SK-N-SH (cell line): ENCODE results near the gene SLC13A3. TPM values are rescaled to one million over a fixed set of nuclear protein-coding genes. Genes with fewer than 3 reads are reported as not detected.

Source experiments
- CTCF ChIA-PET: fragments of 300-600, 350-600 bp; formaldehyde crosslinking; extraction: SDS; loops from one replicate; lab custom pipeline; 2021; lab: Yijun Ruan, JAX
- POLR2A ChIA-PET: fragments of 350-600 bp; sonication (Branson Sonifier 250); formaldehyde crosslinking; extraction: SDS; loops from one replicate; lab custom pipeline; 2020; ENCODE audit warnings: antibody characterized with exemption, inconsistent platforms; lab: Yijun Ruan, JAX
- DNase-seq: peaks from one replicate; pipeline ENCODE4 v3.0.0; 2012
- H2AFZ ChIP-seq: fragments of 200-600 bp; sonication (generic); 2 replicates; pipeline ENCODE4 v1.8.1; 2016; ENCODE audit warnings: antibody characterized with exemption, mild to moderate bottlenecking, low read depth
- H3F3A ChIP-seq: fragments of 200-600 bp; sonication (generic); replicated peaks from 2 replicates; pipeline ENCODE3; 2016; ENCODE audit warnings: antibody characterized with exemption, mild to moderate bottlenecking; ENCODE audit not compliant: insufficient read depth
- H3K27ac ChIP-seq, 2 experiments: fragments of 200-500 bp in 1 of 2; fragments of 200-600 bp in 1 of 2; sonication (Bioruptor generic) in 1 of 2; sonication (generic), shearing (Covaris generic) in 1 of 2; 2 replicates each; pipeline versions ENCODE4 v1.5.1 to v1.6.1; 2014 to 2016; ENCODE audit warnings: low read depth in 2 of 2, inconsistent platforms in 1 of 2, low read length in 1 of 2, mild to moderate bottlenecking in 1 of 2, mixed read lengths in 1 of 2
- H3K27me3 ChIP-seq: fragments of 200-600 bp; sonication (generic), shearing (Covaris generic); 2 replicates; pipeline ENCODE4 v1.6.1; 2016; ENCODE audit warnings: mixed run types; ENCODE audit not compliant: insufficient read depth
- H3K36me3 ChIP-seq, 2 experiments: fragments of 200-500 bp in 1 of 2; fragments of 200-600 bp in 1 of 2; sonication (Bioruptor generic) in 1 of 2; sonication (generic) in 1 of 2; replicated peaks in 1 of 2; 2 replicates each; pipeline versions ENCODE3 to v1.5.1; 2014 to 2016; ENCODE audit warnings: low read length in 1 of 2, mild to moderate bottlenecking in 1 of 2; ENCODE audit not compliant: insufficient read depth in 2 of 2, control insufficient read depth in 1 of 2
- H3K4me1 ChIP-seq, 2 experiments: fragments of 200-500 bp in 1 of 2; fragments of 200-600 bp in 1 of 2; sonication (Bioruptor generic) in 1 of 2; sonication (generic), shearing (Covaris generic) in 1 of 2; 2 replicates each; pipeline versions ENCODE4 v1.5.1 to v1.6.1; 2014 to 2016; ENCODE audit warnings: low read depth in 1 of 2, low read length in 1 of 2, mixed run types in 1 of 2; ENCODE audit not compliant: insufficient read depth in 2 of 2, control insufficient read depth in 1 of 2
- H3K4me2 ChIP-seq: fragments of 200-600 bp; sonication (generic), shearing (Covaris generic); 2 replicates; pipeline ENCODE4 v1.6.1; 2017; ENCODE audit warnings: mixed run types
- H3K4me3 ChIP-seq, 2 experiments: fragments of 200-500 bp in 1 of 2; fragments of 200-600 bp in 1 of 2; sonication (Bioruptor generic) in 1 of 2; sonication (generic), shearing (Covaris generic) in 1 of 2; 2 replicates each; pipeline versions ENCODE4 v1.5.1 to v1.8.1; 2014 to 2016; ENCODE audit warnings: low read depth in 2 of 2, inconsistent platforms in 1 of 2, low read length in 1 of 2, mild to moderate bottlenecking in 1 of 2, mixed read lengths in 1 of 2, moderate library complexity in 1 of 2
- H3K79me2 ChIP-seq: fragments of 200-600 bp; sonication (generic); 2 replicates; pipeline ENCODE4 v1.8.1; 2017; ENCODE audit warnings: mild to moderate bottlenecking; ENCODE audit not compliant: insufficient read depth
- H3K9ac ChIP-seq: fragments of 200-600 bp; sonication (generic); 2 replicates; pipeline ENCODE4 v1.6.1; 2017; ENCODE audit warnings: mixed run types
- H3K9me2 ChIP-seq: fragments of 200-600 bp; sonication (generic); 2 replicates; pipeline ENCODE4 v1.6.1; 2017; ENCODE audit warnings: mixed run types
- H3K9me3 ChIP-seq: fragments of 200-600 bp; sonication (generic); 2 replicates; pipeline ENCODE4 v1.6.1; 2017; ENCODE audit warnings: mixed run types, mild to moderate bottlenecking, moderate library complexity
- H4K20me1 ChIP-seq: fragments of 200-600 bp; sonication (generic); 2 replicates; pipeline ENCODE4 v1.6.1; 2017; ENCODE audit warnings: mild to moderate bottlenecking, mixed run types; ENCODE audit not compliant: insufficient read depth
- CHD2 ChIP-seq: fragments of 150-350 bp; IDR thresholded peaks from 2 replicates; pipeline ENCODE4 v1.6.1; 2018; ENCODE audit warnings: low read length; ENCODE audit not compliant: partially characterized antibody
- ELF1 ChIP-seq: IDR thresholded peaks from 2 replicates; pipeline ENCODE4 v1.4.0; 2012
- EP300 ChIP-seq, 2 experiments: IDR thresholded peaks; 2 replicates each; pipeline versions ENCODE4 v1.4.0 to v1.6.1; 2012; ENCODE audit warnings: borderline replicate concordance in 1 of 2, low read depth in 1 of 2, low read length in 1 of 2
- FOXJ3 ChIP-seq: sonication (generic); formaldehyde crosslinking; IDR thresholded peaks from 2 replicates; pipeline ENCODE4 v1.5.1; 2020; ENCODE audit warnings: mild to moderate bottlenecking, missing genetic modification reagents
- FOXM1 ChIP-seq: IDR thresholded peaks from 2 replicates; pipeline ENCODE4 v1.4.0; 2012; ENCODE audit warnings: low read depth, mild to moderate bottlenecking
- JUND ChIP-seq: IDR thresholded peaks from 2 replicates; pipeline ENCODE4 v1.4.0; 2012
- MXI1 ChIP-seq: IDR thresholded peaks from 2 replicates; pipeline ENCODE4 v1.6.1; 2012; ENCODE audit warnings: mild to moderate bottlenecking, low read depth, low read length, improper control_type of control experiment
- NRF1 ChIP-seq: IDR thresholded peaks from 2 replicates; pipeline ENCODE4 v1.6.1; 2012; ENCODE audit warnings: low read depth, mild to moderate bottlenecking, low read length
- POLR2AphosphoS5 ChIP-seq: IDR thresholded peaks from 2 replicates; pipeline ENCODE4 v1.6.1; 2012; ENCODE audit warnings: low read depth, low read length
- RAD21 ChIP-seq: IDR thresholded peaks from 2 replicates; pipeline ENCODE4 v1.6.1; 2012; ENCODE audit warnings: mild to moderate bottlenecking, low read length
- RXRA ChIP-seq: IDR thresholded peaks from 2 replicates; pipeline ENCODE4 v1.4.0; 2012; ENCODE audit warnings: low read depth, mild to moderate bottlenecking, borderline replicate concordance
- TAF1 ChIP-seq: IDR thresholded peaks from 2 replicates; pipeline ENCODE4 v1.6.1; 2012; ENCODE audit warnings: low read depth, mild to moderate bottlenecking, low read length, moderate library complexity, borderline replicate concordance
- TCF12 ChIP-seq: IDR thresholded peaks from 2 replicates; pipeline ENCODE4 v1.4.0; 2012
- TEAD4 ChIP-seq: IDR thresholded peaks from 2 replicates; pipeline ENCODE4 v1.4.0; 2012; ENCODE audit warnings: mild to moderate bottlenecking, borderline replicate concordance; ENCODE audit not compliant: insufficient read depth
- WGBS: methylation state at CpG from one replicate; pipeline ENCODE4 v1.1.6; 2017; ENCODE audit warnings: low lambda C conversion rate; 5-methylcytosine and 5-hydroxymethylcytosine counted together
- polyA plus RNA-seq, 3 experiments: library from polyadenylated mRNA; depleted of rRNA; stranded (reverse); fragments of >200 nt; gene quantifications; 2 replicates each; pipeline ENCODE4 v1.2.3, GENCODE V29; 2012
- TF ChIP-seq, protein P1 (sequence below): IDR thresholded peaks from 2 replicates; pipeline ENCODE4; 2012
- TF ChIP-seq, protein P2 (sequence below): IDR thresholded peaks from 2 replicates; pipeline ENCODE4 v1.6.1; 2012; ENCODE audit warnings: mild to moderate bottlenecking, low read depth, low read length, moderate library complexity
- TF ChIP-seq, protein P3 (sequence below): fragments of 200-600 bp; sonication (generic); IDR thresholded peaks from 2 replicates; pipeline ENCODE4 v1.6.1; 2017; ENCODE audit warnings: antibody characterized with exemption, mild to moderate bottlenecking, moderate library complexity
- TF ChIP-seq, protein P4 (sequence below): fragments of 150-350 bp; IDR thresholded peaks from 2 replicates; pipeline ENCODE4 v1.6.1; 2016; ENCODE audit warnings: mild to moderate bottlenecking, low read depth, low read length

SLC13A3 gene
- polyA plus RNA-seq, 1 of the 3 experiments (the other 2 are of a cell fraction), result 0.10 TPM

DNA sequence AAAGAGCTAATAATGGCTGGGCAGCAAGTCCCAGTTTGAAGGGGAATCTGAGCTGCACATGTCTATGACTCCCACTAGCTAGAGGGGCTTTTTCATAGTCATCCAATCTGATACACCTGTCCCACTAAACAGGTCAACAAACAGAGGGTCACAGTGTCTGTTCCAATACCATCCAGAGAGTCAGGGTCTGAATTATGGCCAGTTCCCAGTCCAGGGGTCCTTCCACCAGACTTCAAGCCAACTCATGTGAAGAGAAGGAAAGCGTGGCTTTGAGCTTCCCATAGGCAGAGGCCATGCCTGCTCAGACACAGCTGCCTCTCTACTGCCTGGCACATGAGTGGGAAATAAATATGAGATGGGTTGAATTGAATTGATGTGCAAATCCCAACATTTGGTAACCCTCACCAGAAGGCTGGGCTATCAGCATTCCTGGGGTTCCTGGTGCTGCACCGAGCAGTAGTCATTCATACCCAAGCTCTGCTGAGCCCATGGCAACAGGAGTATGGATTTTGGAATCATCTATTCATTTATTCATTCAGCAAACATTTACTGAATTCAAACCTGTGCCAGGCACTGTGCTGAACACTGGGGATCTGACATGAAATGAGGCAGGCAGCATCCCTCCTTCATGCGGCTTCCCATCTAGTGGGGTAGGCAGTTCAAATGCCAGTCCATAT lies 20.7 kb upstream of the SLC13A3 start:
- H3K9me2 ChIP-seq, result no peaks in the 10 kb centered on the region
- H3K79me2 ChIP-seq, result no peaks in the 10 kb centered on the region
- H3F3A ChIP-seq, result no peaks in the 10 kb centered on the region
- no peaks in the 10 kb centered on the region for H3K4me1 ChIP-seq
- no peaks in the 10 kb centered on the region for H4K20me1 ChIP-seq
- no peak overlapping the region for H2AFZ ChIP-seq
- no peak overlapping the region for H3K27ac ChIP-seq
- no peak overlapping the region for H3K4me2 ChIP-seq
- POLR2A ChIA-PET, result no interaction called here
- TF ChIP-seq RAD21, result no peak
- no peaks in the 10 kb centered on the region for H3K36me3 ChIP-seq
- CTCF ChIA-PET, result interaction anchor here (0.9 to 1.0 kb wide), 2 partner anchors 9 to 11 kb away, joined by 4 read pairs; no protein-coding TSS in a partner anchor
- H3K9me3 ChIP-seq, result no peaks in the 10 kb centered on the region
- 67% methylated on average over 3 of the region's 3 CpGs for WGBS
- no peak overlapping the region for H3K4me3 ChIP-seq
- no peaks in the 10 kb centered on the region for H3K27me3 ChIP-seq
- no peak for DNase-seq
- no peak overlapping the region for H3K9ac ChIP-seq

DNA sequence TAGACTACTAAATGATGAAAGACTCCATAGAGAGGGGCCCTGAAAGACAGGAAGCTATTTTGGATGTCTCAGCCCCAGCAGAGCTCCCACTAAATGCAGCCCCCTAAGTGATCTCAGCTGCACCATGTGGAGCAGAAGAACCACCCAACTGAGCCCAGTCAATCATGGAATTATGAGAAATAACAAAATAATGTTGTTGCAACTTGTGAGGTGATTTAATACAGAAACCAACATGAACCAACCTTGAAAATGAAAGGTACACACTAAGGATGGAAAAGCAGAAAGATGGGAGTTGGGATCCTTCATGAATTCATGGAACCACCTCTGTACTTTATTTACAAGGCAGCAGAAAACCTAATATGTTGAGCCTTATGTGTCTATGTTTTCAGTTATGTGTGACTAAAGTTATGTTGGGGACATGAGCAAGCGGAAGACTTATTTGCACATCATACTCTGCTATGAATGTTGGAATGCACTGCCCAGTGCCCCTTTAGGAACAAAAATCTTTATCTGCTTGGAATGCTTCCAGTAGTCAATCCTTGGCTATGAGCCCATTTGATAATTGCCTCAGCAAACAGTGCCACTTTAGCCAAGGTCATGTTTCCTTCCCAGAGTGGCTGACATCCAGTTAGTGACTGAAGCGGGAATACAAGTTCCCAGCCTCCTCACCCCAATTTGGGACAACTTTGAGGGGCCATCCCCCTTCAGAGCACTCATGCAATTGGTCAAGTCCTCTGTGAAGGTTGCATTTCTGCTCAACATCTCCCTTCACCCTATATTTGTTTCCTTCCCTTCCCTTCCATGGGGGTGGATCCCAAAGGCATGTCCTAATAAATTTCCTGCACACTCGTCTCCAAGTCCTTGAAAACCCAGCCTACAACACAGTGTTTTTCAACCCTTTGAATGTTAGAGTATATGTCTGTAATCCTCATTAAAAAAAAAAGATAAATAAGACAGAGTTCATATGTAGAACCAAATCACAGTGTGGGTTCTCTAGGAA lies 19.6 kb upstream of the SLC13A3 start:
- H3F3A ChIP-seq, result no peaks in the 10 kb centered on the region
- CTCF ChIA-PET, result interaction anchor here (0.9 to 1.0 kb wide), 2 partner anchors 10 to 12 kb away, joined by 4 read pairs; no protein-coding TSS in a partner anchor
- no peak for DNase-seq
- no peaks in the 10 kb centered on the region for H3K9me3 ChIP-seq
- no peaks in the 10 kb centered on the region for H3K36me3 ChIP-seq
- POLR2A ChIA-PET, result no interaction called here
- TF ChIP-seq, protein P1, sequence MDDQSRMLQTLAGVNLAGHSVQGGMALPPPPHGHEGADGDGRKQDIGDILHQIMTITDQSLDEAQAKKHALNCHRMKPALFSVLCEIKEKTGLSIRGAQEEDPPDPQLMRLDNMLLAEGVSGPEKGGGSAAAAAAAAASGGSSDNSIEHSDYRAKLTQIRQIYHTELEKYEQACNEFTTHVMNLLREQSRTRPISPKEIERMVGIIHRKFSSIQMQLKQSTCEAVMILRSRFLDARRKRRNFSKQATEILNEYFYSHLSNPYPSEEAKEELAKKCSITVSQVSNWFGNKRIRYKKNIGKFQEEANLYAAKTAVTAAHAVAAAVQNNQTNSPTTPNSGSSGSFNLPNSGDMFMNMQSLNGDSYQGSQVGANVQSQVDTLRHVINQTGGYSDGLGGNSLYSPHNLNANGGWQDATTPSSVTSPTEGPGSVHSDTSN, result no peak
- TF ChIP-seq, protein P2, sequence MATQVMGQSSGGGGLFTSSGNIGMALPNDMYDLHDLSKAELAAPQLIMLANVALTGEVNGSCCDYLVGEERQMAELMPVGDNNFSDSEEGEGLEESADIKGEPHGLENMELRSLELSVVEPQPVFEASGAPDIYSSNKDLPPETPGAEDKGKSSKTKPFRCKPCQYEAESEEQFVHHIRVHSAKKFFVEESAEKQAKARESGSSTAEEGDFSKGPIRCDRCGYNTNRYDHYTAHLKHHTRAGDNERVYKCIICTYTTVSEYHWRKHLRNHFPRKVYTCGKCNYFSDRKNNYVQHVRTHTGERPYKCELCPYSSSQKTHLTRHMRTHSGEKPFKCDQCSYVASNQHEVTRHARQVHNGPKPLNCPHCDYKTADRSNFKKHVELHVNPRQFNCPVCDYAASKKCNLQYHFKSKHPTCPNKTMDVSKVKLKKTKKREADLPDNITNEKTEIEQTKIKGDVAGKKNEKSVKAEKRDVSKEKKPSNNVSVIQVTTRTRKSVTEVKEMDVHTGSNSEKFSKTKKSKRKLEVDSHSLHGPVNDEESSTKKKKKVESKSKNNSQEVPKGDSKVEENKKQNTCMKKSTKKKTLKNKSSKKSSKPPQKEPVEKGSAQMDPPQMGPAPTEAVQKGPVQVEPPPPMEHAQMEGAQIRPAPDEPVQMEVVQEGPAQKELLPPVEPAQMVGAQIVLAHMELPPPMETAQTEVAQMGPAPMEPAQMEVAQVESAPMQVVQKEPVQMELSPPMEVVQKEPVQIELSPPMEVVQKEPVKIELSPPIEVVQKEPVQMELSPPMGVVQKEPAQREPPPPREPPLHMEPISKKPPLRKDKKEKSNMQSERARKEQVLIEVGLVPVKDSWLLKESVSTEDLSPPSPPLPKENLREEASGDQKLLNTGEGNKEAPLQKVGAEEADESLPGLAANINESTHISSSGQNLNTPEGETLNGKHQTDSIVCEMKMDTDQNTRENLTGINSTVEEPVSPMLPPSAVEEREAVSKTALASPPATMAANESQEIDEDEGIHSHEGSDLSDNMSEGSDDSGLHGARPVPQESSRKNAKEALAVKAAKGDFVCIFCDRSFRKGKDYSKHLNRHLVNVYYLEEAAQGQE, result no peak
- no peak for TF ChIP-seq CHD2
- TF ChIP-seq NRF1, result no peak
- TF ChIP-seq EP300 (IDR thresholded peaks at IDR 0.05; ENCODE audit: borderline replicate concordance in 1 of 2, low read depth in 1 of 2, low read length in 1 of 2), result no peak
- no peak for TF ChIP-seq POLR2AphosphoS5
- TF ChIP-seq, protein P3, sequence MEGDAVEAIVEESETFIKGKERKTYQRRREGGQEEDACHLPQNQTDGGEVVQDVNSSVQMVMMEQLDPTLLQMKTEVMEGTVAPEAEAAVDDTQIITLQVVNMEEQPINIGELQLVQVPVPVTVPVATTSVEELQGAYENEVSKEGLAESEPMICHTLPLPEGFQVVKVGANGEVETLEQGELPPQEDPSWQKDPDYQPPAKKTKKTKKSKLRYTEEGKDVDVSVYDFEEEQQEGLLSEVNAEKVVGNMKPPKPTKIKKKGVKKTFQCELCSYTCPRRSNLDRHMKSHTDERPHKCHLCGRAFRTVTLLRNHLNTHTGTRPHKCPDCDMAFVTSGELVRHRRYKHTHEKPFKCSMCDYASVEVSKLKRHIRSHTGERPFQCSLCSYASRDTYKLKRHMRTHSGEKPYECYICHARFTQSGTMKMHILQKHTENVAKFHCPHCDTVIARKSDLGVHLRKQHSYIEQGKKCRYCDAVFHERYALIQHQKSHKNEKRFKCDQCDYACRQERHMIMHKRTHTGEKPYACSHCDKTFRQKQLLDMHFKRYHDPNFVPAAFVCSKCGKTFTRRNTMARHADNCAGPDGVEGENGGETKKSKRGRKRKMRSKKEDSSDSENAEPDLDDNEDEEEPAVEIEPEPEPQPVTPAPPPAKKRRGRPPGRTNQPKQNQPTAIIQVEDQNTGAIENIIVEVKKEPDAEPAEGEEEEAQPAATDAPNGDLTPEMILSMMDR, result no peak
- no peak for TF ChIP-seq FOXM1
- TF ChIP-seq TEAD4, result no peak
- no peak for TF ChIP-seq TAF1
- no peak for TF ChIP-seq JUND
- TF ChIP-seq RAD21, result no peak
- TF ChIP-seq MXI1, result no peak
- TF ChIP-seq, protein P4, sequence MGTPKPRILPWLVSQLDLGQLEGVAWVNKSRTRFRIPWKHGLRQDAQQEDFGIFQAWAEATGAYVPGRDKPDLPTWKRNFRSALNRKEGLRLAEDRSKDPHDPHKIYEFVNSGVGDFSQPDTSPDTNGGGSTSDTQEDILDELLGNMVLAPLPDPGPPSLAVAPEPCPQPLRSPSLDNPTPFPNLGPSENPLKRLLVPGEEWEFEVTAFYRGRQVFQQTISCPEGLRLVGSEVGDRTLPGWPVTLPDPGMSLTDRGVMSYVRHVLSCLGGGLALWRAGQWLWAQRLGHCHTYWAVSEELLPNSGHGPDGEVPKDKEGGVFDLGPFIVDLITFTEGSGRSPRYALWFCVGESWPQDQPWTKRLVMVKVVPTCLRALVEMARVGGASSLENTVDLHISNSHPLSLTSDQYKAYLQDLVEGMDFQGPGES, result no peak
- no peak for TF ChIP-seq FOXJ3 (CRISPR knock-in tag)
- TF ChIP-seq TCF12, result no peak
- TF ChIP-seq ELF1, result no peak
- TF ChIP-seq RXRA, result no peak
- H3K9ac ChIP-seq, result no peak overlapping the region
- WGBS, result 63% methylated on average over 3 of the region's 3 CpGs
- H3K27me3 ChIP-seq, result no peaks in the 10 kb centered on the region
- no peaks in the 10 kb centered on the region for H3K4me1 ChIP-seq
- H3K4me2 ChIP-seq, result no peak overlapping the region
- no peaks in the 10 kb centered on the region for H3K9me2 ChIP-seq
- no peak overlapping the region for H3K27ac ChIP-seq
- no peaks in the 10 kb centered on the region for H4K20me1 ChIP-seq
- H3K4me3 ChIP-seq, result no peak overlapping the region
- no peak overlapping the region for H2AFZ ChIP-seq
- H3K79me2 ChIP-seq, result no peaks in the 10 kb centered on the region
